Transverse colon (tissue), 4 donors: ENCODE data around the gene CCNT2. TPM values are rescaled to one million over a fixed set of nuclear protein-coding genes. Genes with fewer than 3 reads are reported as not detected.

Experiments
- DNase-seq: peaks from one replicate; pipeline ENCODE4 v3.0.0-alpha.2; 2019
- H3K27ac ChIP-seq, 4 donors: fragments of 200-600 bp; sonication (generic); 2 replicates each; pipeline ENCODE4 v1.5.1; 2016 to 2018; ENCODE audit warnings: inconsistent platforms in 4 of 4
- H3K27me3 ChIP-seq: fragments of 200-600 bp; sonication (generic); 2 replicates; pipeline ENCODE4 v1.5.1; 2017; ENCODE audit warnings: inconsistent platforms
- H3K36me3 ChIP-seq, 4 donors: fragments of 200-600 bp; sonication (generic); 2 replicates each; pipeline ENCODE4 v1.5.1; 2017 to 2019; ENCODE audit warnings: inconsistent platforms in 4 of 4
- H3K4me1 ChIP-seq, 4 donors: fragments of 200-600 bp; sonication (generic); 2 replicates each; pipeline ENCODE4 v1.5.1; 2017 to 2020; ENCODE audit warnings: inconsistent platforms in 4 of 4
- H3K4me3 ChIP-seq, 4 donors: fragments of 200-600 bp; sonication (generic); 1 replicate in 1 of 4; 2 replicates in 3 of 4; pipeline versions ENCODE4 v1.5.1 to v1.6.1; 2017 to 2019; ENCODE audit warnings: inconsistent platforms in 4 of 4
- H3K9me3 ChIP-seq, 2 donors: fragments of 200-600 bp; sonication (generic); 2 replicates each; pipeline ENCODE4 v1.5.1; 2017 to 2019; ENCODE audit warnings: inconsistent platforms in 2 of 2
- EP300 ChIP-seq: sonication (generic); formaldehyde crosslinking; IDR thresholded peaks from one replicate; pipeline ENCODE4 v1.6.1; 2017; ENCODE audit warnings: antibody characterized with exemption, low read depth
- POLR2A ChIP-seq: fragments of 450-650 bp; IDR thresholded peaks from one replicate; pipeline ENCODE4 v1.6.1; 2016; ENCODE audit warnings: antibody characterized with exemption, mild to moderate bottlenecking, moderate library complexity
- POLR2AphosphoS5 ChIP-seq, 3 donors: sonication (generic); formaldehyde crosslinking; IDR thresholded peaks; one replicate each; pipeline ENCODE4 v1.6.1; 2016; ENCODE audit warnings: antibody characterized with exemption in 3 of 3
- WGBS, 2 donors: methylation state at CpG; one replicate each; pipeline ENCODE4 v1.1.5; 2018; ENCODE audit warnings: low coverage in 1 of 2; 5-methylcytosine and 5-hydroxymethylcytosine counted together
- in situ Hi-C, 4 donors: fragments of 200-750 bp; cut with MboI; loops; one replicate each; pipeline versions ENCODE4 v1.15.0 to v1.15.1; 2017; ENCODE audit warnings: low sequenced_read_pairs in 3 of 4, low pct_ligation_motif_present in 1 of 4, low pct_unique_long_range_greater_than_20kb in 1 of 4
- intact Hi-C: fragments of 100-400 bp; cut with DNase I; formaldehyde crosslinking; loops from one replicate; pipeline ENCODE4 v1.15.1; 2023; ENCODE audit warnings: low total_unique reads
- total RNA-seq, 4 donors: library from RNA; depleted of rRNA; stranded (reverse); fragments of >200 nt; gene quantifications; one replicate each; pipeline ENCODE4 v1.1.0, GENCODE V29; 2016
- TF ChIP-seq, protein P1 (sequence below), 5 experiments: fragments of 200-600 bp in 3 of 5; fragments of 450-650 bp in 2 of 5; sonication (generic) in 3 of 5; IDR thresholded peaks; 1 replicate in 2 of 5; 2 replicates in 3 of 5; pipeline ENCODE4 v1.5.1; 2016 to 2017; ENCODE audit warnings: antibody characterized with exemption in 5 of 5, inconsistent platforms in 3 of 5, mild to moderate bottlenecking in 2 of 5, moderate library complexity in 1 of 5

The CCNT2 gene
- total RNA-seq, 4 donors from 2014 or later = 24.7 to 57.5 (median 44.6) TPM

DNA sequence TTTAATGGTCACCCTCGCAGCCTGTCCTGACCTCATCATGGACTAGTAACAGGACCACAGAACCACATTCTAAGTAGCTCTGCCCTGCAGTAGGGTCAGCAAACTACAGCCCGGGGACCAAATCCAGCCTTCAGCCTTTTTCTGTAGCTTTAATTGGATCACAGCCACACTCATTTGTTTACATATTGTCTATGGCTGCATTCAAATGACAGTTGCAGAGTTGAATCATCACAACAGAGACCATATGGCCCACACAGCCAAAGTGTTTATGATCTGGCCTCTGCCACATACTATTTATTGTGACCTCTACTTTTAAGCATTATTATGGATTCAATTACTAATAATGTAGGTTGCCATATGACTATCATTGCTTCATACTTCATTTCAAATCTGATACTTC, 80.9 kb downstream of the CCNT2 start:
- no peak for TF ChIP-seq POLR2AphosphoS5 (IDR thresholded peaks at IDR 0.05)
- no peak for TF ChIP-seq POLR2A
- no peak for TF ChIP-seq EP300
- TF ChIP-seq, protein P1, sequence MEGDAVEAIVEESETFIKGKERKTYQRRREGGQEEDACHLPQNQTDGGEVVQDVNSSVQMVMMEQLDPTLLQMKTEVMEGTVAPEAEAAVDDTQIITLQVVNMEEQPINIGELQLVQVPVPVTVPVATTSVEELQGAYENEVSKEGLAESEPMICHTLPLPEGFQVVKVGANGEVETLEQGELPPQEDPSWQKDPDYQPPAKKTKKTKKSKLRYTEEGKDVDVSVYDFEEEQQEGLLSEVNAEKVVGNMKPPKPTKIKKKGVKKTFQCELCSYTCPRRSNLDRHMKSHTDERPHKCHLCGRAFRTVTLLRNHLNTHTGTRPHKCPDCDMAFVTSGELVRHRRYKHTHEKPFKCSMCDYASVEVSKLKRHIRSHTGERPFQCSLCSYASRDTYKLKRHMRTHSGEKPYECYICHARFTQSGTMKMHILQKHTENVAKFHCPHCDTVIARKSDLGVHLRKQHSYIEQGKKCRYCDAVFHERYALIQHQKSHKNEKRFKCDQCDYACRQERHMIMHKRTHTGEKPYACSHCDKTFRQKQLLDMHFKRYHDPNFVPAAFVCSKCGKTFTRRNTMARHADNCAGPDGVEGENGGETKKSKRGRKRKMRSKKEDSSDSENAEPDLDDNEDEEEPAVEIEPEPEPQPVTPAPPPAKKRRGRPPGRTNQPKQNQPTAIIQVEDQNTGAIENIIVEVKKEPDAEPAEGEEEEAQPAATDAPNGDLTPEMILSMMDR (IDR thresholded peaks at IDR 0.05) = no peak
- no peaks in the 10 kb centered on the region for H3K36me3 ChIP-seq
- in situ Hi-C loops (loop anchor here in 1 of 4 donors (25.0 kb wide), 1 partner anchor 713 kb away; no protein-coding TSS in a partner anchor), intact Hi-C loops (no loop called here)
- no peak overlapping the region for H3K4me3 ChIP-seq
- H3K27me3 ChIP-seq = peaks cover 2% of the 10 kb centered on the region
- no peaks in the 10 kb centered on the region for H3K9me3 ChIP-seq
- no peak overlapping the region for H3K27ac ChIP-seq
- DNase-seq = no peak
- H3K4me1 ChIP-seq = peaks cover 0 to 6% (median 3%) of the 10 kb centered on the region in 4 donors
- WGBS, 2 donors = 57 to 72% methylated on average over 2 of the region's 2 CpGs

DNA sequence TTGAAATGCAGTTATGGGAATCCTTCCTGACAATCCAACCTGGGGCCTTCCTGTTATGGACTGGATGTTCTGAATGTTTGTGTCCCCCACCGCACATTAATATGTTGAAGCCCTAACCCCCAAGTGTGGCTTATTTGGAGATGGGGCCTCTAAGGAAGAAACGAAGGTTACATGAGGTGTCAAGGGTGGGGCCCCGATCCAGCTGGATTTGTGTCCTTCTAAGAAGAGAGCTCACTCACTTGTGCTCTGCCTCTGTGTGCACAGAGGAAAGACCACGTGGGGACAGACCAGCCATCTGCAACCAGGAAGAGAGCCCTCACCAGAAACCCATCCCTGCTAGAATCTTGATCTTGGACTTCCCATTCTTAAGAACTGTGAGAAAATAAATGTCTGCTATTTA, 84.2 kb downstream of the CCNT2 start:
- TF ChIP-seq, protein P1 (IDR thresholded peaks at IDR 0.05) = no peak
- TF ChIP-seq POLR2A (no peak), POLR2AphosphoS5 (IDR thresholded peaks at IDR 0.05) (no peak), EP300 (no peak)
- Histone ChIP-seq H3K36me3 (no peaks in the 10 kb centered on the region), H3K4me1 (peaks cover 0 to 7% (median 3%) of the 10 kb centered on the region in 4 donors), H3K9me3 (no peaks in the 10 kb centered on the region), H3K27ac (no peak overlapping the region), H3K4me3 (no peak overlapping the region), H3K27me3 (peaks cover 26% of the 10 kb centered on the region)
- no peak for DNase-seq
- intact Hi-C loops (loop anchor here (10.0 kb wide), 1 partner anchor 722 kb away; no protein-coding TSS in a partner anchor), in situ Hi-C loops (loop anchor here in 3 of 4 donors (10.0 to 25.0 kb wide), 2 partner anchors 709 to 712 kb away; no protein-coding TSS in a partner anchor)
- WGBS, 2 donors = 75% methylated on average over 4 of the region's 4 CpGs; no CpG with 5 or more reads in 1 of the 2 donors

DNA sequence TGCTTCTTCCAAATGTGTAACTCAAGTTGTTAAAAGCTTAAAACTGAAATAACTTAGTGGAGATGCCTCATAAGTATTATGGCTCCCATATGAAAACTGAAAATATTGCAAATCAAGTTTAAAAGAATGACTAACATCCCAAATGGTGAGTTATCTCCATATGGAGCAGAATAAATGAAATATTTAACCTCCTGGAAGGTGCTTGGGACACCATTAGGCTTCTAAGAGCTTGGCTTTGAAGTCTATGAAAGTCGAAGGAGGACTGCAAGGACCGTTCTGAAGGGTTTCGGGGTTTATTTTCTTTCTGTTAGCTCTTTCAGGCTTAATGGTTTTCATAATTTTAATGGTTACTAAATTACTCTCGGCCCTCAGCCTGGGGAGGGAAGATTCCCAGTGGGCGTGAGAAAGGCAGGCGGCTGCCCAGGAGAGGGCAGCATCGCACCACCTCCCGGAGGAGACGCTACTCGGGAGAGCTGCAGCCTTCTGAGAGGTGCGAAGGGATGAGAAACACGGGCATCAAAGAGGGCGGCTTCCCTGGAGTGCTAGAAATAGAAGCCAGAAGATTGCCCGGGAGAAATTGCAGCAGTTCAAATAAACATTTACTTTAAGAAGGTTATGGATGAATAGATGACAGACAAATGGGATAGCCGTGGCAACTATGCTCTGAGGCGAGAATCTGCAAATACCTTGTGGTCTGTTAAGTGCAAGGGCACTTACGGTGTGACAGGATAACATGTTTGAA, 85.6 kb downstream of the CCNT2 start:
- Histone ChIP-seq H3K4me3 (no peak overlapping the region), H3K9me3 (no peaks in the 10 kb centered on the region), H3K36me3 (no peaks in the 10 kb centered on the region), H3K27ac (no peak overlapping the region), H3K4me1 (peaks cover 0 to 7% (median 3%) of the 10 kb centered on the region in 4 donors), H3K27me3 (peaks cover 26% of the 10 kb centered on the region)
- intact Hi-C loops = loop anchor here (10.0 kb wide), 1 partner anchor 721 kb away; no protein-coding TSS in a partner anchor
- 2 to 6% methylated on average over 11 to 17 of the region's 17 CpGs for WGBS, 2 donors
- peak; percentile 76 for DNase-seq
- in situ Hi-C loops = loop anchor here in 3 of 4 donors (10.0 to 25.0 kb wide), 2 partner anchors 708 to 711 kb away; no protein-coding TSS in a partner anchor
- TF ChIP-seq, protein P1 (IDR thresholded peaks at IDR 0.05) = peak; percentile 77 to 88 (median 87)
- TF ChIP-seq POLR2A = no peak

DNA sequence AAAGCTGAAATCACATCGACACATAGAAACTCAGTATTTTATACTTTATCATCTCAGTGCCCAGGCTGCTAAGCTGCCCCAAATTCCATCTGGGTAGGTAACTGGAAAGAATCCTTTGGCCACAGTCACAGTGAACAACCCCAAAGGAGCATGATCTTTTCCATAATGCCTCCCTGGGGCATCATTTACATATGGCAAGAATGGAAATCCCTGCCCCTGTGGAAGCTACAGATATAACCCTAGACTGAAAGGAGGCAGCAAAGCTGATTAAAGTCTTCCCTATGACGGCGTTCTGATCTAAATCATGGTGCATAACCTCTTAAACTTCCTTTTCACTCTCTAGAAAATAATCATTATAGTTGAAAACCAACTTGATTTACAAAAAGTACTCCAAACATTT, 87.1 kb downstream of the CCNT2 start:
- no peak for TF ChIP-seq EP300
- no peak for TF ChIP-seq POLR2A
- no peak for TF ChIP-seq POLR2AphosphoS5 (IDR thresholded peaks at IDR 0.05)
- TF ChIP-seq, protein P1 (IDR thresholded peaks at IDR 0.05) = no peak
- intact Hi-C loops (loop anchor here (10.0 kb wide), 1 partner anchor 719 kb away; no protein-coding TSS in a partner anchor), in situ Hi-C loops (loop anchor here in 3 of 4 donors (10.0 to 25.0 kb wide), 2 partner anchors 707 to 709 kb away; no protein-coding TSS in a partner anchor)
- peaks cover 26% of the 10 kb centered on the region for H3K27me3 ChIP-seq
- no peak overlapping the region for H3K27ac ChIP-seq
- H3K4me1 ChIP-seq = peaks cover 0 to 7% (median 3%) of the 10 kb centered on the region in 4 donors
- H3K9me3 ChIP-seq = no peaks in the 10 kb centered on the region
- 61 to 81% methylated on average over 3 of the region's 3 CpGs for WGBS, 2 donors
- H3K36me3 ChIP-seq = no peaks in the 10 kb centered on the region
- no peak for DNase-seq
- H3K4me3 ChIP-seq = no peak overlapping the region
